Tibial nerve (tissue), 4 donors: Measurements from ENCODE around the gene PTHLH. TPM values are rescaled to one million over a fixed set of nuclear protein-coding genes. Genes with fewer than 3 reads are reported as not detected.

Experiments used
- DNase-seq, 2 donors: peaks; one replicate each; pipeline ENCODE4 v3.0.0-alpha.2; 2019; ENCODE audit warnings: low spot score in 2 of 2
- H3K27ac ChIP-seq, 4 donors: fragments of 200-600 bp; sonication (generic) in 3 of 4; one replicate each; pipeline ENCODE4 v1.5.1; 2017 to 2019; ENCODE audit warnings: mild to moderate bottlenecking in 1 of 4
- H3K27me3 ChIP-seq, 2 donors: fragments of 200-600 bp; sonication (generic) in 1 of 2; one replicate each; pipeline versions ENCODE4 v1.5.1 to v1.6.0; 2017 to 2019
- H3K36me3 ChIP-seq, 3 donors: fragments of 200-600 bp; sonication (generic); one replicate each; pipeline ENCODE4 v1.5.1; 2018 to 2019
- H3K4me1 ChIP-seq, 4 donors: fragments of 200-600 bp; sonication (generic) in 3 of 4; one replicate each; pipeline ENCODE4 v1.5.1; 2017 to 2019
- H3K4me3 ChIP-seq, 4 donors: fragments of 200-600 bp; sonication (generic) in 3 of 4; one replicate each; pipeline ENCODE4 v1.5.1; 2017 to 2019; ENCODE audit warnings: mild to moderate bottlenecking in 1 of 4, moderate library complexity in 1 of 4
- H3K9me3 ChIP-seq, 4 donors: fragments of 200-600 bp; sonication (generic) in 3 of 4; one replicate each; pipeline ENCODE4 v1.5.1; 2017 to 2019
- EP300 ChIP-seq, 2 donors: sonication (generic); formaldehyde crosslinking; IDR thresholded peaks; one replicate each; pipeline ENCODE4 v1.6.1; 2017; ENCODE audit warnings: antibody characterized with exemption in 2 of 2, mild to moderate bottlenecking in 1 of 2
- POLR2A ChIP-seq, 2 donors: fragments of 450-650 bp; IDR thresholded peaks; one replicate each; pipeline ENCODE4 v1.6.1; 2017; ENCODE audit warnings: antibody characterized with exemption in 2 of 2, mild to moderate bottlenecking in 2 of 2, moderate library complexity in 2 of 2
- WGBS, 2 donors: methylation state at CpG; one replicate each; pipeline ENCODE4 v1.1.5; 2018; 5-methylcytosine and 5-hydroxymethylcytosine counted together
- total RNA-seq, 4 donors: library from RNA; depleted of rRNA; stranded (reverse); fragments of >200 nt; gene quantifications; one replicate each; pipeline ENCODE4 v1.1.0, GENCODE V29; 2016
- TF ChIP-seq, protein P1 (sequence below), 5 experiments: fragments of 200-600 bp in 3 of 5; fragments of 450-650 bp in 2 of 5; sonication (generic) in 3 of 5; IDR thresholded peaks; one replicate each; pipeline ENCODE4 v1.5.1; 2016 to 2019; ENCODE audit warnings: antibody characterized with exemption in 5 of 5, mild to moderate bottlenecking in 3 of 5, moderate library complexity in 2 of 5

PTHLH gene
- total RNA-seq, 4 donors from 2014 or later: 4.3 to 6.9 (median 6.8) TPM; not detected in 1

DNA sequence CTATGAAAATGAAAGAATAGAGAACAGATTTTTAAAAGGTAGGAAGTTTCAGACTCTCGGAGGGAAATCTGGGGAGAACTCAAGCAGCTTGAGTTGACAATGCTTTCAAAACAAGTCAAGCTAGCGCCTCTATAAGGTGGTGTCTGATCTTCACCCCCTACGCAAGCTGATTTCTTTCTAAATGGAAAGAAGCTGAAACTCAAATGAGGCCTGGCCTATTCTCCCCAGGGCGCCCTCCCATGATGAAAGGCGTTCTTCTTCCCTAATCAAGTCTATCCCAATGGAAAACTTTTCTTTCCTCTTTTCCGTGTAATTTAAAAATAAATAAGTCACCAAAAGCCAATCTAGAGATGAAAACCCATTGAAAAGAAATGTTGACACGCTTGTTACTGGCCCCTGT is 20.6 kb downstream of the PTHLH start:
- Histone ChIP-seq H3K4me1 (peaks cover 0 to 7% (median 0%) of the 10 kb centered on the region in 4 donors), H3K9me3 (no peaks in the 10 kb centered on the region), H3K36me3 (no peaks in the 10 kb centered on the region), H3K4me3 (no peak overlapping the region), H3K27ac (peak overlapping the region in 1 of 4 donors; percentile 6), H3K27me3 (no peaks in the 10 kb centered on the region)
- 77 to 79% methylated on average over 7 of the region's 7 CpGs for WGBS, 2 donors
- no peak for DNase-seq
- TF ChIP-seq, protein P1, sequence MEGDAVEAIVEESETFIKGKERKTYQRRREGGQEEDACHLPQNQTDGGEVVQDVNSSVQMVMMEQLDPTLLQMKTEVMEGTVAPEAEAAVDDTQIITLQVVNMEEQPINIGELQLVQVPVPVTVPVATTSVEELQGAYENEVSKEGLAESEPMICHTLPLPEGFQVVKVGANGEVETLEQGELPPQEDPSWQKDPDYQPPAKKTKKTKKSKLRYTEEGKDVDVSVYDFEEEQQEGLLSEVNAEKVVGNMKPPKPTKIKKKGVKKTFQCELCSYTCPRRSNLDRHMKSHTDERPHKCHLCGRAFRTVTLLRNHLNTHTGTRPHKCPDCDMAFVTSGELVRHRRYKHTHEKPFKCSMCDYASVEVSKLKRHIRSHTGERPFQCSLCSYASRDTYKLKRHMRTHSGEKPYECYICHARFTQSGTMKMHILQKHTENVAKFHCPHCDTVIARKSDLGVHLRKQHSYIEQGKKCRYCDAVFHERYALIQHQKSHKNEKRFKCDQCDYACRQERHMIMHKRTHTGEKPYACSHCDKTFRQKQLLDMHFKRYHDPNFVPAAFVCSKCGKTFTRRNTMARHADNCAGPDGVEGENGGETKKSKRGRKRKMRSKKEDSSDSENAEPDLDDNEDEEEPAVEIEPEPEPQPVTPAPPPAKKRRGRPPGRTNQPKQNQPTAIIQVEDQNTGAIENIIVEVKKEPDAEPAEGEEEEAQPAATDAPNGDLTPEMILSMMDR (IDR thresholded peaks at IDR 0.05): no peak
- TF ChIP-seq EP300 (IDR thresholded peaks at IDR 0.05) (no peak), POLR2A (IDR thresholded peaks at IDR 0.05) (no peak)

DNA sequence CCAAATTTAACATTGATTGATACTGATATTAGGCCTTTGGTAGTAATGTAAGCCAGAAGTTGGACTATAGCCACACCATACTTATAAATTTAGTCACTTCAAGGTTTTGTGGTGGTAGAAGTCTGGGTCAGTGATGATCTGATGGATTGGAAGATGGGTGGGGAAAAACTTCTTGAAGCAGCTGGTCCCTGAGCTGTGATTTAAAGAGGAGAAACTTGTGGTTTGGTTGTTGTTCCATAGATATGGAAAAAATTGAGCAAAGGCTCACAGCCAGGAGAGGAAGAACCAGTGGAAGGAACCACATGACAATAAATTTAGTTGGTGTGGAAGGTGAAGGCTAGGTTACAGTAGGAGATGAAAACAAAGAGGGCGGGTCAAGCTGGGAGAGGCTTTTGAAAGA is 26.1 kb downstream of the PTHLH start:
- Histone ChIP-seq H3K4me1 (no peaks in the 10 kb centered on the region), H3K27me3 (no peaks in the 10 kb centered on the region), H3K36me3 (no peaks in the 10 kb centered on the region), H3K4me3 (no peak overlapping the region), H3K27ac (no peak overlapping the region), H3K9me3 (no peaks in the 10 kb centered on the region)
- DNase-seq: no peak
- WGBS, 2 donors: 69 to 78% methylated on average over 1 of the region's 1 CpG
- TF ChIP-seq POLR2A (IDR thresholded peaks at IDR 0.05) (no peak), EP300 (IDR thresholded peaks at IDR 0.05) (no peak)
- TF ChIP-seq, protein P1 (IDR thresholded peaks at IDR 0.05): no peak

DNA sequence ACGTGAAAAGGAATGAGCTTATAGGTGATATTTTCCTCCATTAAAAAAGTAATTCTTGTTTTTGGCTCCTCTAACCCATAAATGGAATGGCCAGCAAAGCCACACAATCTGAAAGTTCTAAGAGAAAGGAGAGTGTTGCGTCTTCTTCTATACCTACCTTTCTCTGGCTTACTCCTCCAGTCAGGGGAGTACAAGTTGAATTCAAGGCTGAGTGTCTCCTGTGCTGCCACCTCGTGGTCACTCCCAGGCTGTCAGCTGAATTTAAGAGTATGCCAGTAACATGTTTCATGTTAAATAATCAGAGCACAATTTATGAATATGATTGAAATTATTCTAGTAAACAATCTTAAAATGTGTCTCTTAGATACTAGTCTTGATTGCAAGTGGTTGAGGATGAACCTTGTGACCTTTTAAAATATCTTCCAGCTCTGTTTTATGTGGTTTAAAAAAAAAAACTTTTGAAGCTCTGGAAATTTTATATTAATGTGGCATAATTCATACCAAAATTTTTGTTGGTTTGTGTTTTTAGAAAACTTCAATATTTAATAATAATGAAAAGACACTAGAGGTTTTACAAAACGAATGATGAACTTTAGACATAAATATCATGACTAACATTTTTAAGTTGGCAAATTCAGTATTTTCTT is 31.7 kb downstream of the PTHLH start:
- WGBS, 2 donors: 44 to 45% methylated on average over 4 of the region's 4 CpGs
- Histone ChIP-seq H3K27me3 (no peaks in the 10 kb centered on the region), H3K36me3 (no peaks in the 10 kb centered on the region), H3K4me1 (no peaks in the 10 kb centered on the region), H3K9me3 (no peaks in the 10 kb centered on the region), H3K4me3 (no peak overlapping the region), H3K27ac (no peak overlapping the region)
- TF ChIP-seq EP300 (IDR thresholded peaks at IDR 0.05) (no peak), POLR2A (IDR thresholded peaks at IDR 0.05) (no peak)
- TF ChIP-seq, protein P1 (IDR thresholded peaks at IDR 0.05): peak; percentile 59 to 76 (median 67)
- DNase-seq: peak; percentile 63 to 85

DNA sequence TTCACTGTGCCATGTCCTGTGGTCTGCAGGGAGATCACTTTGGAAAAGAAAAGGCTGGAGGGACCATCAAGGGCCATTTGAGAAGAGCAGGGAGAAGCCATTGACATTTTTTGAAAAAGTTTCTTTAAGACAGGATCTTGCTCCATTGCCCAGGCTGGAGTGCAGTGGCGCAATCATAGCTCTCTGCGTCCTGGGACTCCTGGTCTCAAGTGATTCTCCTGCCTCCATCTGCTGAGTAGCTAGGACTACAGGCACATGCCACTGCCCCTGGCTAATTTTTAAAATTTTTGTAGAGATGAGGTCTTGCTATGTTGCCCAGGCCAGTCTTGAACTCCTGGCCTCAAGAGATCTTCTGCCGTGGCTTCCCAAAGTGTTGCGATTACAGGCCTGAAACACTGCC is 32.3 kb downstream of the PTHLH start:
- no peak overlapping the region for H3K4me3 ChIP-seq
- TF ChIP-seq, protein P1 (IDR thresholded peaks at IDR 0.05): no peak
- TF ChIP-seq POLR2A (IDR thresholded peaks at IDR 0.05): no peak
- TF ChIP-seq EP300 (IDR thresholded peaks at IDR 0.05): no peak
- no peak overlapping the region for H3K27ac ChIP-seq
- no peaks in the 10 kb centered on the region for H3K27me3 ChIP-seq
- H3K4me1 ChIP-seq: no peaks in the 10 kb centered on the region
- no peak for DNase-seq
- no peaks in the 10 kb centered on the region for H3K36me3 ChIP-seq
- H3K9me3 ChIP-seq: no peaks in the 10 kb centered on the region
- WGBS, 2 donors: 97 to 99% methylated on average over 4 of the region's 4 CpGs

DNA sequence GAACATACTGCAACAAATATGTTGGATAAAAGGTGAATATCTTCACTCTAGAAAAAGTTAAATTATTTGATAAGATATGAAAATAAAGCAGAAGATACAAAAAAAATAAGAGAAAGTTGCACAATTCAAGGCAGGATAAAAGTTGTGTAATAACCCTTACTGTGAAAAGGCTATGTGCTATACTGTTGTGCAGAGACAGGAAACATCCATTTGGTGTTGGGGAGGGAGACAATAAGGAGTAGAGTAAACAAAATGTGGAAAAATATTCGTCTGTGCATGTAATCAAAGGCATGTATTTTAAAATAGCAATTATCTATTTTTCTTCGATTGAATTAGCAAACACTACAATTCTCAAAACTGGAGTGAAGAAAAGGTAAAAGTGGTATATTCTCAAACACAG is 34.8 kb downstream of the PTHLH start:
- Histone ChIP-seq H3K4me3 (no peak overlapping the region), H3K36me3 (no peaks in the 10 kb centered on the region), H3K9me3 (no peaks in the 10 kb centered on the region), H3K27ac (no peak overlapping the region), H3K27me3 (no peaks in the 10 kb centered on the region), H3K4me1 (no peaks in the 10 kb centered on the region)
- whole genome bisulfite sequencing, 2 donors: 60% methylated on average over 2 of the region's 2 CpGs
- no peak for TF ChIP-seq POLR2A (IDR thresholded peaks at IDR 0.05)
- TF ChIP-seq, protein P1 (IDR thresholded peaks at IDR 0.05): no peak
- TF ChIP-seq EP300 (IDR thresholded peaks at IDR 0.05): no peak
- no peak for DNase-seq
